ENCODE data around the gene IGF2BP3. TPM values are rescaled to one million over a fixed set of nuclear protein-coding genes. Genes with fewer than 3 reads are reported as not detected.

Gene IGF2BP3
- total RNA-seq, 1 donor from 2014 or later = 28.0 TPM

- DNase-seq (ENCODE audit: low read depth) = no peak
Observed at GRCh38 chr7:23272275-23272674, 198.0 kb downstream of the IGF2BP3 start.

DNA sequence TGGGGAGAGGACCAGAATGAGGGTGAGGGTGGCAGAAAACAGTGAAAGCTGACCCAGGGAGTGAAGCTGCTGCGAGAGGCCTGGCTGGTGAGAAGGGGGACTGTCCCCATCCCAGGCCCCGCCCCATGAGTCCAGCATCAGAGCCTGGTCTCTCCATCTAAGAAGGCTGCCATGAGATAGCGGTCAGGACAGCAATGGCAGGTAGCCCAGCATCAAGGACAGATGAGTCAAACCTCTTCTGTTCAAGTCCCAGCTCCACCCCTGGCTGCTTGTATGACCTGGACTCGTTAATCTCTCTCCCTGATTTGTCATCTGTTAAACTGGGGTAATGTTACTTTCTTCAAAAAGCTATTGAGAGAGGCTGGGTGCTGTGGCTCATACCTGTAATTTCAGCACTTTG, 201.5 kb downstream of the IGF2BP3 start:
- no peak for DNase-seq (ENCODE audit: low read depth)

- no peak for DNase-seq (ENCODE audit: low read depth)
Observed at GRCh38 chr7:23268167-23268566, 202.1 kb downstream of the IGF2BP3 start.

GRCh38 chr7:23267357-23267756, 202.9 kb downstream of the IGF2BP3 start:
- no peak for DNase-seq (ENCODE audit: low read depth)

DNA sequence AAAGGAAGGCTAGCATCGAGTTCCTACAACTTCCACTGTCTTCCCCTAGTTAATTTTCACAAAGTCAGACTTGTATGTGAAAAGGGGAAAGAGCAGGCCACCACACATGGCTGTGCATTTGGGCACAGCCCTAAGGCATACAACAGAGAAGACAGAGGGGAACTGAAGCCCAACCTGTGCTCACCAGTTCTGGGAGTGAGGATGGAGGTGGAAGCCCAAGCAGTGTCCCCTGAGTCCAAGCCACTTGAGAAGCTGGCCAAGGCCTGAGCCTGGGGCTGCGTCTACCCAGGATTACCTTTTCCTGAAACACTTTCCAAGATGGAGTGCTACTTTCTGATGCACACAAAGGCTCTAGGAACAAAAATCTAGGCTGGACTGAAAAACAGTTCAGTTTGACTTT, 203.4 kb downstream of the IGF2BP3 start:
- no peak for DNase-seq (ENCODE audit: low read depth)

DNA sequence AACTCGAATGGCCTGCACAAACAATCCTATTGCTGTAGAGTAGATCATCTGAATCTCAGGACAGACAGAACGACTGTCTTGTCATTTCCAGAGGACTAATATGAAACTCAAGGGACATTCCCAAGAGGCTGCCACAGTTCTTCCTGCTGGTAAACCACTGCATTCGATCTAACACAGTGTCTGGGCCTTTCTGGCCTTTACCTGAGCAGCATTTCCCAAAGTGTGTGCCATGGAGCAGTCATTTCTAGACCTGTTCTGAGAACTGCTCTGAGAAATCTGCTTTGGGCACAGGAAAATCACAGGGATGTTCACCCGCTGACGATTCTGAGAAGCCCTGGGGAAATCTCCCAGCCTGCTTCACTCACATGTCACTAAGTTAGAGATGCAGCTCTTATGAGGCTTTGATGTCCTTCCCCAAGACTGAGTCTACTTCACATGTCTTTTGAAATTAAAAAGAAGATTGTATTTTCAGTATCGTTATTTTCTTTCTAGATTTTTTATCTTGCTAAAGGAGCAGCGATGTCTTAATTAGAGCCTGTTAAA, 205.3 kb downstream of the IGF2BP3 start:
- no peak for DNase-seq (ENCODE audit: low read depth)

DNA sequence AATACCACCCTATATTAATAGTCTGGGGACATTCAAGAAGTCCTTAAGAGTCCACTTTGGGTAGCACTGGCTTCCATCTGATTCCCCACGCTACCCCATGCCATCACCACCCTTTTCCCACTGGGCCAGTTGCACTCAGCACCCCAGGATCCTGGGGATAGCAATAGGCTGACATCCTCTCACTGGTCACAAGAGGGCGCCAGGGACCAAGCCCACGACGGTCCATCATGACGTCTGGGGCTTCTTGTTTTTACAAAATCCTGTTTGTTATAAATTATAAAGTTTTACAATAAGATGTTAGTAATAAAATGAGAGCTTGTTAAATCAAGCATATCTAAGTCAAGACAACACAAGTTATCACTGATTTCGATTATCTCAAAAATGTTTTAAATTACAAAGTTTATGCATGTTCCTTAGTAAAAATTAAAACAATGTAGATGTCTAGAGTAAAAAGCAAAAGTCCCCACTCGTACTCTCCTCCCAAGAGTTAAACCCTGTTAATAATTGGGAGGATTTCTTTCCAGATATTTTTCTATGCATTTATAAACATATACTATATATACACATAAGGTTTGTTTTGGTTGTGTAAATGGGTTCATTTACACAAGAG, 208.3 kb downstream of the IGF2BP3 start:
- DNase-seq (ENCODE audit: low read depth) = peak; percentile 77

- DNase-seq (ENCODE audit: low read depth) = no peak
Observed at GRCh38 chr7:23260371-23260770, 209.9 kb downstream of the IGF2BP3 start.

Other genes with a start within 250 kb of the IGF2BP3 start
- gene GPNMB, start 223.7 kb downstream of the IGF2BP3 start, total RNA-seq = 382 and 539 TPM in 2 replicates
- gene MALSU1, start 171.2 kb downstream of the IGF2BP3 start, total RNA-seq = 71.8 and 94.6 TPM in 2 replicates
- gene TRA2A, start 61.5 kb upstream of the IGF2BP3 start, total RNA-seq = 17.4 and 24.4 TPM in 2 replicates
- 18.3 and 21.4 TPM in 2 replicates for gene CCDC126, start 126.9 kb upstream of the IGF2BP3 start, total RNA-seq
- gene FAM221A, start 209.7 kb upstream of the IGF2BP3 start, total RNA-seq = 1.8 and 2.9 TPM in 2 replicates
- gene STK31, start 239.7 kb upstream of the IGF2BP3 start, total RNA-seq = 0.05 TPM in 1 of 2 replicates, not detected in the other